ENCODE results near the gene C10orf143. TPM values are rescaled to one million over a fixed set of nuclear protein-coding genes. Genes with fewer than 3 reads are reported as not detected.
"Not testable (repeated sequence)": the region's sequence is repeated elsewhere in the genome, so short reads cannot be mapped to it uniquely, and the experiment has no call there.

The C10orf143 gene
- total RNA-seq, 2 donors from 2014 or later, result not detected

DNA sequence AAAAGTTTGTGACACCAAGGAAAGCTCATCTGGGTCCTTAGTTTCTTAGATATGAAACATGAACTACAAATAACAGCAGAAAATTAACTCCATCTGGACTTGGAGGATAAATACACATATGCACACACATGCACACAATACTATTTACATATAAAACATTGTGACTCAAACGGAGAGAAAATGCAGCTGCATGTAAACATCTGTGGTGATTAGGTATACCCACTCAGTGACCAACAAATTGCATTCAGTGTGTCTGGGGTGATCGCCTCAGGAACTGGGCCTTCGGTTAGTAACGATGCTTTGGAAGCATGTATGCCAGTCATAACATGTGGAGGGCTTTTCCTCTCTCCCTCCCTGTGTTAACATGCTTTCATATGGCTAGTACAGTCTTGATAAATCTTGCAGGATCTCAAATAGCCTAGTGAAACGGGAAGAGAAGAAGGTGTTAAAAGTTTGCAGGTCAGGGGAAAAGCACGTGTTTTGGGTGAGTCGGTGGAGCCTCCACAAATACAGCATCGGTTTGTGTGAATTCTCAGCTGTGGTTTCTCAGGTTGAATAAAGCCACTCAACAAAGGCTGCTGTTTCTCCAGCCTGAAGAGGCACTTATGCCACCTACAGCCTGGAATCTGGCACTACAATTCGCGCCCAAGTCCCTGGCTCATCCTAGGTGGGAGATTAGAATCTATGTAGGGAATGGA is 16.9 kb upstream of the C10orf143 start:
- no peaks in the 10 kb centered on the region for H3K27me3 ChIP-seq (replicated peaks; ENCODE audit: insufficient read depth)
- H3K4me1 ChIP-seq (ENCODE audit: control insufficient read depth in 1 of 2, low read depth in 2 of 2), result peaks cover 0 to 19% of the 10 kb centered on the region in 2 donors
- no peak for DNase-seq (ENCODE audit: low spot score)
- no peak overlapping the region for H3K27ac ChIP-seq
- ATAC-seq (ENCODE audit: insufficient number of reproducible peaks, low FRiP score, low read depth), result peak; percentile 28
- H3K36me3 ChIP-seq, result no peaks in the 10 kb centered on the region
- H3K9me3 ChIP-seq, result no peaks in the 10 kb centered on the region
- TF ChIP-seq, protein P1, sequence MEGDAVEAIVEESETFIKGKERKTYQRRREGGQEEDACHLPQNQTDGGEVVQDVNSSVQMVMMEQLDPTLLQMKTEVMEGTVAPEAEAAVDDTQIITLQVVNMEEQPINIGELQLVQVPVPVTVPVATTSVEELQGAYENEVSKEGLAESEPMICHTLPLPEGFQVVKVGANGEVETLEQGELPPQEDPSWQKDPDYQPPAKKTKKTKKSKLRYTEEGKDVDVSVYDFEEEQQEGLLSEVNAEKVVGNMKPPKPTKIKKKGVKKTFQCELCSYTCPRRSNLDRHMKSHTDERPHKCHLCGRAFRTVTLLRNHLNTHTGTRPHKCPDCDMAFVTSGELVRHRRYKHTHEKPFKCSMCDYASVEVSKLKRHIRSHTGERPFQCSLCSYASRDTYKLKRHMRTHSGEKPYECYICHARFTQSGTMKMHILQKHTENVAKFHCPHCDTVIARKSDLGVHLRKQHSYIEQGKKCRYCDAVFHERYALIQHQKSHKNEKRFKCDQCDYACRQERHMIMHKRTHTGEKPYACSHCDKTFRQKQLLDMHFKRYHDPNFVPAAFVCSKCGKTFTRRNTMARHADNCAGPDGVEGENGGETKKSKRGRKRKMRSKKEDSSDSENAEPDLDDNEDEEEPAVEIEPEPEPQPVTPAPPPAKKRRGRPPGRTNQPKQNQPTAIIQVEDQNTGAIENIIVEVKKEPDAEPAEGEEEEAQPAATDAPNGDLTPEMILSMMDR (IDR thresholded peaks at IDR 0.05), result peak; percentile 66
- no peak overlapping the region for H3K4me3 ChIP-seq

DNA sequence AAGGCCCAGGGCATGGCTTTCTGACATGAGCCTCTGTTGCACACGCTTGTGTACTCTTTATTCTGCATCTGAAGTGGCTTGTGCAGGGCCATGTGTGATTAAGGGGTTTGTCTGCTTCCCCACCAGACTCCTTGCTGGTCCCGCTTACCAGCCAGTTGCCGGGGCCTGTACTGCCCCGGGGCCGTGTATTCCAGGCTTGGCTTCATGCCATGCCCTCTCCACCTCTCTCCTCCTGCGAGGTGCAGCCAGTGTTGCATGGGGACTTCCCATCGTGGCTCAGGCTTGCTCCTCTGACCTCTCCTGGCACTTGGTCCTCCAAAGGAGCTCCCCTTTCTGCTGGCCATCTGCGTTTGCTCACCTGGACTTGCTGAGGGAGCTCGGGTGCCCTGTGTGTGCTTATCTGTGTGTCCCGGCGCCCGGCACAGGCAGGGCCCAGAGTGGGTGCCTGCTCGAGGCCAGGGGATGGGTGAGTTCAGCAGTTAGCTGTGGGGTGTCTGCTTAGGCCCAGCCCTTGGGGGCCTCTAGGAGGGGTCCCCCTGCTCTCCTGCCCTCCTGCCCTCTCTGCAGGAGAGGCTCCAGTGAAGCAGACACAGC is 11.0 kb upstream of the C10orf143 start:
- H3K4me1 ChIP-seq (ENCODE audit: control insufficient read depth in 1 of 2, low read depth in 2 of 2), result no peaks in the 10 kb centered on the region
- H3K9me3 ChIP-seq, result peaks cover 10% of the 10 kb centered on the region
- no peak overlapping the region for H3K4me3 ChIP-seq
- ATAC-seq (ENCODE audit: insufficient number of reproducible peaks, low FRiP score, low read depth) (no peak), DNase-seq (ENCODE audit: low spot score) (no peak)
- no peaks in the 10 kb centered on the region for H3K27me3 ChIP-seq (replicated peaks; ENCODE audit: insufficient read depth)
- TF ChIP-seq, protein P1 (IDR thresholded peaks at IDR 0.05), result no peak
- no peaks in the 10 kb centered on the region for H3K36me3 ChIP-seq
- H3K27ac ChIP-seq, result no peak overlapping the region

GRCh38 chr10:130117535-130117934 is 6.9 kb upstream of the C10orf143 start:
- H3K4me1 ChIP-seq (ENCODE audit: control insufficient read depth in 1 of 2, low read depth in 2 of 2); H3K27me3 ChIP-seq (replicated peaks; ENCODE audit: insufficient read depth); H3K27ac ChIP-seq; H3K36me3 ChIP-seq; H3K4me3 ChIP-seq; ATAC-seq (ENCODE audit: insufficient number of reproducible peaks, low FRiP score, low read depth); DNase-seq (ENCODE audit: low spot score); H3K9me3 ChIP-seq: not testable (repeated sequence)

DNA sequence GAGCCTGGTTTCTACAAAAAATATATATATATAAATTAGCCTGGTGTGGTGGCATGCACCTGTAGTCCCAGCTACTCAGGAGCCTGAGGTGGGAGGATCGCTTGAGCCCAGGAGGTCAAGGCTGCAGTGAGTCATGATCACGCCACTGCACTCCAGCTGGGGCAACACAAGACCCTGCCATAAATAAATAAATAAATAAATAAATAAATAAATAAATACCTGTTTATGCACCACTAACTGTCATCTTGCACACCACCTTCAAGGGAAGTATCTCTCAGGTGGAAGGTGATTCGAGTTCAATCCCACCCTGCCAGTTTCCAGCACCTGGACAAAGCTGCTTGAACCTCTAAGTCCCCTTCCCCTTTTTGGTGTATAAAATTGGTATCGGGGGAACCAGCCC is 6.3 kb upstream of the C10orf143 start:
- not testable (repeated sequence) for ATAC-seq (ENCODE audit: insufficient number of reproducible peaks, low FRiP score, low read depth); H3K4me3 ChIP-seq; H3K9me3 ChIP-seq; H3K27ac ChIP-seq; DNase-seq (ENCODE audit: low spot score); H3K36me3 ChIP-seq; H3K27me3 ChIP-seq (replicated peaks; ENCODE audit: insufficient read depth)
- H3K4me1 ChIP-seq (ENCODE audit: control insufficient read depth in 1 of 2, low read depth in 2 of 2), result peaks cover 3 to 14% of the 10 kb centered on the region in 2 donors

DNA sequence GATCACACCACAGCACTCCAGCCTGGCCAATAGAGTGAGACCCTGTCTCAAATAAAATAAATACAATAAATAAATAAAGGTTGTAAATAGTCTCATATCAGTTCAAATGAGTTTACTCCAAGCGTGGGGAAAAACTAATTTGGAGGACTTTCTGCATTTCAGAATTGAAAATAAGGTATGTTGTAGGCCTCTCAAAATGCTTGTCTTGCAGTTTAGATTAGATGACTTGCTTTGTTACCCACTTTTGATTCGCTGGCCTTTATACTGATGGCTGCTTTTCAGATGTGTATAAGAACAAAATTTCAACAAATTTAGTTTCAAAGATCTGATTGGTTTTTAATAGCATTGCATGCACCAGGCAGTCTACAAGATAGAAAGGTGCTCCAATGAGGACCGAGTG is 2.2 kb upstream of the C10orf143 start:
- Histone ChIP-seq H3K4me3 (no peak overlapping the region), H3K4me1 (ENCODE audit: control insufficient read depth in 1 of 2, low read depth in 2 of 2) (peaks cover 12 to 28% of the 10 kb centered on the region in 2 donors), H3K27me3 (replicated peaks; ENCODE audit: insufficient read depth) (no peaks in the 10 kb centered on the region), H3K27ac (no peak overlapping the region), H3K36me3 (no peaks in the 10 kb centered on the region), H3K9me3 (peaks cover 6% of the 10 kb centered on the region)
- TF ChIP-seq, protein P1 (IDR thresholded peaks at IDR 0.05), result no peak
- DNase-seq (ENCODE audit: low spot score) (no peak), ATAC-seq (ENCODE audit: insufficient number of reproducible peaks, low FRiP score, low read depth) (no peak)

GRCh38 chr10:130111852-130112180 is 1.2 kb upstream of the C10orf143 start:
- TF ChIP-seq, protein P1 (IDR thresholded peaks at IDR 0.05), result no peak
- Histone ChIP-seq H3K27ac (peak overlapping the region; percentile 77 to 89), H3K36me3 (no peaks in the 10 kb centered on the region), H3K4me1 (ENCODE audit: control insufficient read depth in 1 of 2, low read depth in 2 of 2) (peaks cover 12 to 28% of the 10 kb centered on the region in 2 donors), H3K27me3 (replicated peaks; ENCODE audit: insufficient read depth) (no peaks in the 10 kb centered on the region), H3K9me3 (no peaks in the 10 kb centered on the region), H3K4me3 (peak overlapping the region; percentile 81)
- ATAC-seq (ENCODE audit: insufficient number of reproducible peaks, low FRiP score, low read depth), result no peak
- DNase-seq (ENCODE audit: low spot score), result no peak
